NCI-H1105 treated with DMSO at 0.1 percent for 48 hours (cell line): ENCODE measurements around the gene MYO3B.

Experiments
- DNase-seq: peaks from one replicate; lab custom pipeline; 2025; lab: John Stamatoyannopoulos, UW

Gene MYO3B

GRCh38 chr2:170163411-170164065, 14.4 kb upstream of the MYO3B start:
- DNase-seq, result peak; percentile 9

GRCh38 chr2:170165129-170165528, 12.8 kb upstream of the MYO3B start:
- no peak for DNase-seq

- DNase-seq, result no peak
These were observed 11.2 kb upstream of the MYO3B start for GRCh38 chr2:170166735-170167134.

- peak; percentile 49 for DNase-seq
These were observed 7.5 kb upstream of the MYO3B start for GRCh38 chr2:170170281-170171040.

GRCh38 chr2:170176212-170176611, 1.7 kb upstream of the MYO3B start:
- DNase-seq, result no peak

- no peak for DNase-seq
These were observed 2.2 kb downstream of the MYO3B start for GRCh38 chr2:170180031-170180566.

- DNase-seq, result no peak
These were observed 3.7 kb downstream of the MYO3B start for GRCh38 chr2:170181602-170182001.

GRCh38 chr2:170185319-170185718, 7.4 kb downstream of the MYO3B start:
- no peak for DNase-seq

GRCh38 chr2:170189757-170190156, 11.8 kb downstream of the MYO3B start:
- DNase-seq, result no peak

GRCh38 chr2:170190172-170190571, 12.2 kb downstream of the MYO3B start:
- DNase-seq, result no peak

GRCh38 chr2:170191166-170191866, 13.4 kb downstream of the MYO3B start:
- DNase-seq, result peak; percentile 3

GRCh38 chr2:170196963-170197362, 19.0 kb downstream of the MYO3B start:
- DNase-seq, result no peak

- no peak for DNase-seq
These were observed 23.3 kb downstream of the MYO3B start for GRCh38 chr2:170201275-170201674.

GRCh38 chr2:170201734-170202393, 23.9 kb downstream of the MYO3B start:
- no peak for DNase-seq

- DNase-seq, result no peak
These were observed 24.5 kb downstream of the MYO3B start for GRCh38 chr2:170202437-170202836.

- no peak for DNase-seq
These were observed 26.5 kb downstream of the MYO3B start for GRCh38 chr2:170204298-170204951.

- DNase-seq, result no peak
These were observed 28.3 kb downstream of the MYO3B start for GRCh38 chr2:170206246-170206645.

GRCh38 chr2:170206805-170207407, 29.0 kb downstream of the MYO3B start:
- DNase-seq, result no peak

- DNase-seq, result no peak
These were observed 30.0 kb downstream of the MYO3B start for GRCh38 chr2:170207901-170208300.

GRCh38 chr2:170208967-170209366, 31.0 kb downstream of the MYO3B start:
- DNase-seq, result no peak

- no peak for DNase-seq
These were observed 34.8 kb downstream of the MYO3B start for GRCh38 chr2:170212625-170213280.
